ENCODE data around the gene SPATS2. TPM values are rescaled to one million over a fixed set of nuclear protein-coding genes. Genes with fewer than 3 reads are reported as not detected.

Gene SPATS2
- total RNA-seq, 1 experiment from 2014 or later: 41.7 TPM

GRCh38 chr12:49340095-49340870 is 27.0 kb upstream of the SPATS2 start:
- H3K4me1 ChIP-seq (replicated peaks): peaks cover 25% of the 10 kb centered on the region
- H3K4me3 ChIP-seq: no peak overlapping the region
- no peaks in the 10 kb centered on the region for H3K36me3 ChIP-seq
- H3K27me3 ChIP-seq (replicated peaks): peaks cover 24% of the 10 kb centered on the region
- DNase-seq (ENCODE audit: low read depth in 1 of 2, low spot score in 2 of 2): no peak
- no peaks in the 10 kb centered on the region for H3K9me3 ChIP-seq (replicated peaks)
- H3K27ac ChIP-seq: no peak overlapping the region

DNA sequence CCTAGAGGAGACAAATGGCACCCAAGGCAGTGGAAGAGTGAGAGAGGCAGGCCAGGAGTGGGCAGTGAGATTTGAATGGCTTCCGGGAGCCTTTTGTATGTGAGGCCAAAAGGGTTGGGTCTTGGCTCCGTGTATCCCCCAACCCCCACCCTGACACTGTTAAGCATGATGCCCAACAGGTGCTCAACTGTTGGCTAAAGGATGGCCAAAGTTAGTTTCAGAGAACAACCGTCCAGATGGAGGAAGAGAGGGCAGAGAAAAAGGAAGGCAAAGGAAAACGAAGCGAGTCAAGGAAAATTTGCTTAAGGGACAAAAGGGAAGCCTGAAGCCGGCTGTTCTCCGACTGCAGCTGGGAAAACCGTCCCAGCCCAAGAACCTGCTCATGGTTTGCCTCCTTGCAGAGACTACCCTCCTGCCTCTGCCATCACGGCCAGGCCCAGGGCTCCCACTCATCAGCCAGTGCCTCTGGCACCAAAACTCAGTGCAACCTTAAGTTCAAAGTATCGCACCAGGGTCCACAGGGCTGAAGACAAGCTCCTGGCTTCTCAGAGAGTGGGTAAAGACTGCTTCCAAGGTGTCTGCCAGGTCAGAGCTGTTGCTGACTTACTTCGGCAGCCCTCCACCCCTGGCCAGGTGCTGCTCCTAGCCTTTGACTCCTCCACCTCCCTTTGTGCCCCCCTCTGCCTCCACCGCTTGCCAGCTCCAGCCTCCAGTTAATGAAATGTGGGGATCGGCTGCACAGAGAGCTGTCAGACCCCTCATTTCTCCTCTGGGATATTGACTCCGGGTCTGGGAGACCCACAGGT is 26.1 kb upstream of the SPATS2 start:
- Histone ChIP-seq H3K4me3 (no peak overlapping the region), H3K4me1 (replicated peaks) (peaks cover 32% of the 10 kb centered on the region), H3K27me3 (replicated peaks) (peaks cover 33% of the 10 kb centered on the region), H3K9me3 (replicated peaks) (no peaks in the 10 kb centered on the region), H3K27ac (no peak overlapping the region), H3K36me3 (no peaks in the 10 kb centered on the region)
- DNase-seq (ENCODE audit: low read depth in 1 of 2, low spot score in 2 of 2): no peak

- Histone ChIP-seq H3K4me1 (replicated peaks) (peaks cover 33% of the 10 kb centered on the region), H3K9me3 (replicated peaks) (no peaks in the 10 kb centered on the region), H3K4me3 (no peak overlapping the region), H3K27me3 (replicated peaks) (peaks cover 33% of the 10 kb centered on the region), H3K27ac (no peak overlapping the region), H3K36me3 (no peaks in the 10 kb centered on the region)
- no peak for DNase-seq (ENCODE audit: low read depth in 1 of 2, low spot score in 2 of 2)
These were observed 25.5 kb upstream of the SPATS2 start for GRCh38 chr12:49341777-49342065.

GRCh38 chr12:49342066-49342913 is 25.0 kb upstream of the SPATS2 start:
- H3K27me3 ChIP-seq (replicated peaks): peaks cover 36% of the 10 kb centered on the region
- peak; percentile 72 to 90 for DNase-seq (ENCODE audit: low read depth in 1 of 2, low spot score in 2 of 2)
- no peaks in the 10 kb centered on the region; the same call in 1 of the 2 replicates for H3K9me3 ChIP-seq (replicated peaks)
- H3K36me3 ChIP-seq: no peaks in the 10 kb centered on the region
- H3K27ac ChIP-seq: no peak overlapping the region
- H3K4me1 ChIP-seq (replicated peaks): peaks cover 36% of the 10 kb centered on the region
- peak overlapping the region; percentile 26 for H3K4me3 ChIP-seq

GRCh38 chr12:49342914-49343731 is 24.1 kb upstream of the SPATS2 start:
- Histone ChIP-seq H3K4me1 (replicated peaks) (peaks cover 44% of the 10 kb centered on the region), H3K9me3 (replicated peaks) (no peaks in the 10 kb centered on the region; the same call in 1 of the 2 replicates), H3K27ac (no peak overlapping the region), H3K27me3 (replicated peaks) (peaks cover 39% of the 10 kb centered on the region), H3K36me3 (no peaks in the 10 kb centered on the region), H3K4me3 (peak overlapping the region; percentile 26)
- no peak for DNase-seq (ENCODE audit: low read depth in 1 of 2, low spot score in 2 of 2)

- Histone ChIP-seq H3K27ac (no peak overlapping the region), H3K36me3 (no peaks in the 10 kb centered on the region), H3K9me3 (replicated peaks) (no peaks in the 10 kb centered on the region; the same call in 1 of the 2 replicates), H3K27me3 (replicated peaks) (peaks cover 39% of the 10 kb centered on the region), H3K4me3 (no peak overlapping the region), H3K4me1 (replicated peaks) (peaks cover 50% of the 10 kb centered on the region)
- DNase-seq (ENCODE audit: low read depth in 1 of 2, low spot score in 2 of 2): no peak
These were observed 22.7 kb upstream of the SPATS2 start for GRCh38 chr12:49344486-49345050.

DNA sequence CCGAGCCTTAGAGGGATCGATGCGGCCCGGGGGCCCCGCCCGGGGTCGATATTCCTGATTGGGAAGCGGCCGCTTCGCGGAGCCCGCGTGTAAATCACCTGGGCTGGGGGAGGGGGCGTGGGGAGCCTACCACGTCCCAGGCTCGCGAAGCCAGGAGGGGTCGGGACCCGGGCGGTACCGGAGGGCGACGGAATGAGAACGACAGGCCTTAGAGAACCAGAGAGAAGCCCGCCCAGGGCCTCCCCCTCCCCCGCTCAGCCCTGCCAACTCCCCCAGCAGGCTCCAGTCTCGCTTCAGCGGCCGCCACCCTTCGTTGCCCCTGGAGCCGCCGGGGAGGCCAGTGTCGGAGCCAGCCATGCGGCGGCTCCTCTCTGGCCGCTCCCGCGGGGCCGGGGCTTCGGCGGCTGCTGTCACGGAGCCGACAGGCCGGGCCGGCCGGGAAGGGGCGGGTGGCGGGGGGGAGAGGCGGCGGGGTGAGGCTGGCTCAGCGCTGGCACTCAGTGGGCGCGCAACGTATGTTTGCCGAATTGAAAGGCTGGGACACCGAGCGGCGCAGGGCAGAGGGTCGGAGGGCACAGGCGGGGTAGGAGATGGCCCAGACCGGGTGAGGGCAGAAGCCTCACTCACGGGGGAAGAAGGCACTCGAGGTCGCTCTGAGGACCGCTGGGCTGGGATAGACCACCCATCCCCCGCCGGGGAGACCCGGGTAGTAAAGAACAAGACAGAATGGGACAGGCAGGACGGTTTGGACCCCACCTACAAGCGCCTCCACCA is 22.0 kb upstream of the SPATS2 start:
- H3K9me3 ChIP-seq (replicated peaks): no peaks in the 10 kb centered on the region; the same call in 1 of the 2 replicates
- no peak overlapping the region for H3K4me3 ChIP-seq
- H3K27ac ChIP-seq: no peak overlapping the region
- peaks cover 50% of the 10 kb centered on the region for H3K4me1 ChIP-seq (replicated peaks)
- no peak for DNase-seq (ENCODE audit: low read depth in 1 of 2, low spot score in 2 of 2)
- peaks cover 39% of the 10 kb centered on the region for H3K27me3 ChIP-seq (replicated peaks)
- H3K36me3 ChIP-seq: no peaks in the 10 kb centered on the region

- H3K27me3 ChIP-seq (replicated peaks): peaks cover 39% of the 10 kb centered on the region
These were observed 21.2 kb upstream of the SPATS2 start for GRCh38 chr12:49345825-49346658.

GRCh38 chr12:49346659-49347310 is 20.5 kb upstream of the SPATS2 start, which contains the start of gene DNAJC22:
Gene DNAJC22 (plus strand): TSS chr12:49346888. CDS start chr12:49348873, 1,985 bp downstream.
- H3K27ac ChIP-seq: no peak within 1 kb of the TSS
- DNase-seq (ENCODE audit: low read depth in 1 of 2, low spot score in 2 of 2): peak in 1 of 2 experiments; percentile 35
- peaks cover 38% of the 10 kb centered on the region for H3K27me3 ChIP-seq (replicated peaks)
- no peaks in the 10 kb centered on the region for H3K36me3 ChIP-seq
- H3K9me3 ChIP-seq (replicated peaks): no peaks in the 10 kb centered on the region; the same call in 1 of the 2 replicates
- H3K4me1 ChIP-seq (replicated peaks): peaks cover 63% of the 10 kb centered on the region
- H3K4me3 ChIP-seq: peak within 1 kb of the TSS; percentile 35

More at GRCh38 chr12:49345825-49346658, 21.2 kb upstream of the SPATS2 start:
- no peak overlapping the region for H3K27ac ChIP-seq
- no peaks in the 10 kb centered on the region for H3K36me3 ChIP-seq
- H3K9me3 ChIP-seq (replicated peaks): no peaks in the 10 kb centered on the region; the same call in 1 of the 2 replicates
- H3K4me1 ChIP-seq (replicated peaks): peaks cover 56% of the 10 kb centered on the region
- DNase-seq (ENCODE audit: low read depth in 1 of 2, low spot score in 2 of 2): no peak
- H3K4me3 ChIP-seq: peak overlapping the region; percentile 16

- peaks cover 33% of the 10 kb centered on the region for H3K27me3 ChIP-seq (replicated peaks)
- DNase-seq (ENCODE audit: low read depth in 1 of 2, low spot score in 2 of 2): peak; percentile 85 to 93
- H3K4me1 ChIP-seq (replicated peaks): peaks cover 60% of the 10 kb centered on the region
- H3K4me3 ChIP-seq: peak overlapping the region; percentile 35
- H3K9me3 ChIP-seq (replicated peaks): no peaks in the 10 kb centered on the region; the same call in 1 of the 2 replicates
- no peaks in the 10 kb centered on the region for H3K36me3 ChIP-seq
- peak overlapping the region; percentile 16; the same call in 1 of the 2 replicates for H3K27ac ChIP-seq
These were observed 19.7 kb upstream of the SPATS2 start for GRCh38 chr12:49347311-49348193.

All from SJSA1 (cell line).